SJSA1 (cell line): ENCODE data around the gene ARHGAP27. TPM values are rescaled to one million over a fixed set of nuclear protein-coding genes. Genes with fewer than 3 reads are reported as not detected.
A peak's percentile ranks its signal among the peaks of the same experiment; 100 is the strongest.

ENCODE experiments used
- DNase-seq, 2 experiments: peaks; one replicate each; pipeline ENCODE4 v3.0.0-alpha.2; 2015 to 2020; ENCODE audit warnings: low spot score in 2 of 2, low read depth in 1 of 2
- H3K27ac ChIP-seq: fragments of 250-450 bp; sonication (Bioruptor Pico); 2 replicates; pipeline ENCODE4 v1.5.1; 2020; ENCODE audit warnings: mild to moderate bottlenecking, moderate library complexity
- H3K27me3 ChIP-seq: fragments of 250-450 bp; sonication (Bioruptor Pico); replicated peaks from 2 replicates; pipeline ENCODE4 v1.5.1; 2020; ENCODE audit warnings: mild to moderate bottlenecking, moderate library complexity
- H3K36me3 ChIP-seq: fragments of 250-450 bp; sonication (Bioruptor Pico); 2 replicates; pipeline ENCODE4 v1.5.1; 2020; ENCODE audit warnings: mild to moderate bottlenecking
- H3K4me1 ChIP-seq: fragments of 250-450 bp; sonication (Bioruptor Pico); replicated peaks from 2 replicates; pipeline ENCODE4 v1.6.1; 2021; ENCODE audit warnings: mild to moderate bottlenecking
- H3K4me3 ChIP-seq: fragments of 250-450 bp; sonication (Bioruptor Pico); 2 replicates; pipeline ENCODE4 v1.5.1; 2020; ENCODE audit warnings: mild to moderate bottlenecking
- H3K9me3 ChIP-seq: fragments of 250-450 bp; sonication (Bioruptor Pico); replicated peaks from 2 replicates; pipeline ENCODE4 v1.5.1; 2020; ENCODE audit warnings: mild to moderate bottlenecking
- total RNA-seq: library from RNA; depleted of rRNA; stranded (reverse); fragments of >200 nt; shearing (Covaris generic); gene quantifications from 2 replicates; pipeline ENCODE4 v1.2.3, GENCODE V29; 2014

The ARHGAP27 gene
- total RNA-seq, 1 experiment from 2014 or later, result 0.53 TPM

GRCh38 chr17:45395569-45396415 lies 36.9 kb downstream of the ARHGAP27 start:
- Histone ChIP-seq H3K27me3 (0 out of 2 replicates have a peak, but pooled peaks cover 8% of the 10 kb centered on the region), H3K9me3 (no peaks in the 10 kb centered on the region), H3K4me1 (peaks cover 9% of the 10 kb centered on the region), H3K27ac (no peak overlapping the region), H3K36me3 (no peaks in the 10 kb centered on the region), H3K4me3 (no peak overlapping the region)
- DNase-seq, result no peak

- Histone ChIP-seq H3K27me3 (peaks cover 6% of the 10 kb centered on the region; the same call in 1 of the 2 replicates), H3K4me3 (no peak overlapping the region), H3K9me3 (no peaks in the 10 kb centered on the region), H3K27ac (no peak overlapping the region), H3K36me3 (no peaks in the 10 kb centered on the region), H3K4me1 (peaks cover 9% of the 10 kb centered on the region)
- peak; percentile 80 to 84 for DNase-seq
These were observed 37.6 kb downstream of the ARHGAP27 start for GRCh38 chr17:45394913-45395568.

- DNase-seq, result no peak
- Histone ChIP-seq H3K4me3 (no peak overlapping the region), H3K9me3 (no peaks in the 10 kb centered on the region), H3K4me1 (peaks cover 9% of the 10 kb centered on the region), H3K27ac (no peak overlapping the region), H3K36me3 (no peaks in the 10 kb centered on the region), H3K27me3 (peaks cover 7% of the 10 kb centered on the region; the same call in 1 of the 2 replicates)
These were observed 38.1 kb downstream of the ARHGAP27 start for GRCh38 chr17:45394564-45394912.

- H3K4me3 ChIP-seq, result no peak overlapping the region
- DNase-seq, result no peak
These were observed 38.6 kb downstream of the ARHGAP27 start for GRCh38 chr17:45394091-45394490.

GRCh38 chr17:45393411-45393810 lies 39.3 kb downstream of the ARHGAP27 start:
- Histone ChIP-seq H3K4me1 (peaks cover 9% of the 10 kb centered on the region), H3K27ac (no peak overlapping the region), H3K9me3 (no peaks in the 10 kb centered on the region), H3K4me3 (no peak overlapping the region), H3K27me3 (peaks cover 7% of the 10 kb centered on the region; the same call in 1 of the 2 replicates), H3K36me3 (no peaks in the 10 kb centered on the region)
- DNase-seq, result no peak

More at GRCh38 chr17:45394091-45394490, 38.6 kb downstream of the ARHGAP27 start:
- Histone ChIP-seq H3K27me3 (peaks cover 7% of the 10 kb centered on the region; the same call in 1 of the 2 replicates), H3K27ac (no peak overlapping the region), H3K4me1 (peaks cover 9% of the 10 kb centered on the region), H3K9me3 (no peaks in the 10 kb centered on the region), H3K36me3 (no peaks in the 10 kb centered on the region)

- Histone ChIP-seq H3K27me3 (peaks cover 7% of the 10 kb centered on the region; the same call in 1 of the 2 replicates), H3K4me1 (peaks cover 9% of the 10 kb centered on the region), H3K4me3 (no peak overlapping the region), H3K27ac (no peak overlapping the region), H3K9me3 (no peaks in the 10 kb centered on the region), H3K36me3 (no peaks in the 10 kb centered on the region)
- DNase-seq, result no peak
These were observed 40.8 kb downstream of the ARHGAP27 start for GRCh38 chr17:45391918-45392317.

GRCh38 chr17:45391291-45391690 lies 41.4 kb downstream of the ARHGAP27 start:
- no peak overlapping the region for H3K27ac ChIP-seq
- no peak for DNase-seq
- H3K4me1 ChIP-seq, result peaks cover 9% of the 10 kb centered on the region

GRCh38 chr17:45389354-45389753 lies 43.3 kb downstream of the ARHGAP27 start:
- H3K9me3 ChIP-seq, result no peaks in the 10 kb centered on the region
- H3K4me3 ChIP-seq, result no peak overlapping the region
- H3K27me3 ChIP-seq, result peaks cover 7% of the 10 kb centered on the region; the same call in 1 of the 2 replicates
- peaks cover 9% of the 10 kb centered on the region for H3K4me1 ChIP-seq
- no peaks in the 10 kb centered on the region for H3K36me3 ChIP-seq
- no peak for DNase-seq
- no peak overlapping the region for H3K27ac ChIP-seq

More at GRCh38 chr17:45391291-45391690, 41.4 kb downstream of the ARHGAP27 start:
- H3K4me3 ChIP-seq, result no peak overlapping the region
- H3K27me3 ChIP-seq, result peaks cover 7% of the 10 kb centered on the region; the same call in 1 of the 2 replicates
- no peaks in the 10 kb centered on the region for H3K9me3 ChIP-seq
- no peaks in the 10 kb centered on the region for H3K36me3 ChIP-seq

GRCh38 chr17:45388604-45389325 lies 43.9 kb downstream of the ARHGAP27 start:
- Histone ChIP-seq H3K27me3 (peaks cover 7% of the 10 kb centered on the region; the same call in 1 of the 2 replicates), H3K36me3 (no peaks in the 10 kb centered on the region), H3K4me1 (peaks cover 15% of the 10 kb centered on the region), H3K9me3 (no peaks in the 10 kb centered on the region), H3K4me3 (no peak overlapping the region), H3K27ac (no peak overlapping the region)
- no peak for DNase-seq

GRCh38 chr17:45387739-45388138 lies 44.9 kb downstream of the ARHGAP27 start:
- Histone ChIP-seq H3K4me1 (peaks cover 16% of the 10 kb centered on the region), H3K9me3 (no peaks in the 10 kb centered on the region), H3K27ac (no peak overlapping the region), H3K4me3 (no peak overlapping the region), H3K27me3 (peaks cover 7% of the 10 kb centered on the region; the same call in 1 of the 2 replicates), H3K36me3 (no peaks in the 10 kb centered on the region)
- no peak for DNase-seq

GRCh38 chr17:45386178-45386577 lies 46.5 kb downstream of the ARHGAP27 start:
- Histone ChIP-seq H3K27me3 (peaks cover 7% of the 10 kb centered on the region; the same call in 1 of the 2 replicates), H3K4me3 (no peak overlapping the region), H3K27ac (no peak overlapping the region), H3K36me3 (no peaks in the 10 kb centered on the region), H3K4me1 (peaks cover 16% of the 10 kb centered on the region), H3K9me3 (no peaks in the 10 kb centered on the region)
- DNase-seq, result no peak

- Histone ChIP-seq H3K4me1 (peaks cover 16% of the 10 kb centered on the region), H3K4me3 (no peak overlapping the region), H3K36me3 (no peaks in the 10 kb centered on the region), H3K9me3 (no peaks in the 10 kb centered on the region), H3K27me3 (peaks cover 7% of the 10 kb centered on the region; the same call in 1 of the 2 replicates), H3K27ac (no peak overlapping the region)
- DNase-seq, result peak; percentile 84 to 94
These were observed 47.2 kb downstream of the ARHGAP27 start for GRCh38 chr17:45385331-45385997.

- Histone ChIP-seq H3K27me3 (peaks cover 2% of the 10 kb centered on the region; the same call in 1 of the 2 replicates), H3K9me3 (no peaks in the 10 kb centered on the region), H3K27ac (no peak overlapping the region), H3K4me1 (peaks cover 16% of the 10 kb centered on the region), H3K4me3 (no peak overlapping the region), H3K36me3 (no peaks in the 10 kb centered on the region)
- DNase-seq, result no peak
These were observed 47.8 kb downstream of the ARHGAP27 start for GRCh38 chr17:45384789-45385262.
